Measurements from ENCODE around the gene STAT3. TPM values are rescaled to one million over a fixed set of nuclear protein-coding genes. Genes with fewer than 3 reads are reported as not detected.
A peak's percentile ranks its signal among the peaks of the same experiment; 100 is the strongest.

The STAT3 gene
- total RNA-seq, 1 donor from 2014 or later = 353 TPM

GRCh38 chr17:42282478-42283080 lies 105.7 kb downstream of the STAT3 start:
- DNase-seq (ENCODE audit: low spot score) = peak; percentile 47

- DNase-seq (ENCODE audit: low spot score) = peak; percentile 53
These were observed 106.6 kb downstream of the STAT3 start for GRCh38 chr17:42281571-42282096.

- DNase-seq (ENCODE audit: low spot score) = peak; percentile 60
These were observed 108.2 kb downstream of the STAT3 start for GRCh38 chr17:42279776-42280630.

- DNase-seq (ENCODE audit: low spot score) = no peak
These were observed 110.9 kb downstream of the STAT3 start for GRCh38 chr17:42277342-42277712.

GRCh38 chr17:42276609-42277341 lies 111.5 kb downstream of the STAT3 start:
- peak; percentile 93 for DNase-seq (ENCODE audit: low spot score)

- DNase-seq (ENCODE audit: low spot score) = peak; percentile 95
These were observed 112.0 kb downstream of the STAT3 start, which contains the start of gene STAT5B for GRCh38 chr17:42276359-42276608. Gene STAT5B (minus strand): TSS chr17:42276391. CDS start chr17:42232127, 44,264 bp downstream.

GRCh38 chr17:42275527-42276358 lies 112.5 kb downstream of the STAT3 start:
- DNase-seq (ENCODE audit: low spot score) = peak; percentile 85

GRCh38 chr17:42274812-42275526 lies 113.3 kb downstream of the STAT3 start:
- DNase-seq (ENCODE audit: low spot score) = no peak

- DNase-seq (ENCODE audit: low spot score) = no peak
These were observed 114.0 kb downstream of the STAT3 start for GRCh38 chr17:42274253-42274542.

- no peak for DNase-seq (ENCODE audit: low spot score)
These were observed 114.6 kb downstream of the STAT3 start for GRCh38 chr17:42273474-42274252.

GRCh38 chr17:42272162-42272907 lies 115.9 kb downstream of the STAT3 start:
- DNase-seq (ENCODE audit: low spot score) = no peak

GRCh38 chr17:42271779-42272035 lies 116.5 kb downstream of the STAT3 start:
- no peak for DNase-seq (ENCODE audit: low spot score)

- no peak for DNase-seq (ENCODE audit: low spot score)
These were observed 117.0 kb downstream of the STAT3 start for GRCh38 chr17:42271006-42271778.

- DNase-seq (ENCODE audit: low spot score) = no peak
These were observed 117.6 kb downstream of the STAT3 start for GRCh38 chr17:42270596-42270995.

- no peak for DNase-seq (ENCODE audit: low spot score)
These were observed 118.1 kb downstream of the STAT3 start for GRCh38 chr17:42270170-42270535.

- DNase-seq (ENCODE audit: low spot score) = no peak
These were observed 120.0 kb downstream of the STAT3 start for GRCh38 chr17:42268236-42268635.

GRCh38 chr17:42266918-42267766 lies 121.1 kb downstream of the STAT3 start:
- DNase-seq (ENCODE audit: low spot score) = no peak

- DNase-seq (ENCODE audit: low spot score) = no peak
These were observed 121.8 kb downstream of the STAT3 start for GRCh38 chr17:42266462-42266861.

Data from mesenteric fat pad (tissue), 1 donor.